Bronchial epithelial cell (primary cell): ENCODE measurements around the gene SMNDC1. TPM values are rescaled to one million over a fixed set of nuclear protein-coding genes. Genes with fewer than 3 reads are reported as not detected.

Source experiments
- DNase-seq: peaks from one replicate; pipeline ENCODE4 v3.0.0-alpha.2; 2010; ENCODE audit warnings: low read depth
- FAIRE-seq: peaks from 2 replicates; lab custom pipeline; 2011; peaks lifted over from hg19 to GRCh38; lab: Jason Lieb, UNC
- H3K27me3 ChIP-seq: 2 replicates; pipeline ENCODE4 v1.5.1; 2011; ENCODE audit warnings: low read length; ENCODE audit not compliant: control insufficient read depth, insufficient read depth
- H3K36me3 ChIP-seq: 2 replicates; pipeline ENCODE4 v1.5.1; 2011; ENCODE audit warnings: low read length; ENCODE audit not compliant: control insufficient read depth, insufficient read depth
- H3K4me3 ChIP-seq: 2 replicates; pipeline ENCODE4 v1.5.1; 2011; ENCODE audit warnings: mild to moderate bottlenecking, low read depth, low read length, control low read depth
- CTCF ChIP-seq: IDR thresholded peaks from 2 replicates; pipeline ENCODE4 v1.5.1; 2011; ENCODE audit warnings: mild to moderate bottlenecking, moderate library complexity, low read length, control low read depth, inconsistent platforms; ENCODE audit not compliant: insufficient read depth, severe bottlenecking
- total RNA-seq: library from RNA; depleted of rRNA; stranded (reverse); fragments of >200 nt; gene quantifications from 2 replicates; pipeline ENCODE4 v1.2.1, GENCODE V29; 2014

SMNDC1 gene
- total RNA-seq, 1 donor from 2014 or later, result 6.3 TPM

DNA sequence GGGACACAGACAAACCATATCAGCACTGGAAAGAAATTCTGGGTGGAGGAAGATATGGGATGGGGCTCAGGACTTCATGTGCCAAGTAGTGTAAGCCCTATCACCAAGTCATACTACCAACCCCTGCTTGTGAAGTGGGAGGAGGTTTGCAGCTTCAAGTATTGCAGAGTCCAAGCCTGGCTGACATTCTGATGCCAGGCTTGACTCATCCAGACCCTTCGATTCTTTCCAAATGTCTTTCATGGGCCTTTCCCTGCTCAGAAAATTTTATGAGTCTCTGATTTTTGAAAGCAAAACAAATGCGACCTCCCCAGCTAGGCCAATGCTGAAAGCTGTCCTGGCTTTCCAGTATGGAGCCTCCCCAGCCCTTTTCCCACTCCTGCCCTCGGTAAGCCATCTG is 45.1 kb upstream of the SMNDC1 start:
- FAIRE-seq, result no peak
- DNase-seq, result no peak
- H3K27me3 ChIP-seq, result no peaks in the 10 kb centered on the region

GRCh38 chr10:110349386-110349785 is 44.7 kb upstream of the SMNDC1 start:
- Histone ChIP-seq H3K36me3 (no peaks in the 10 kb centered on the region), H3K27me3 (no peaks in the 10 kb centered on the region), H3K4me3 (no peak overlapping the region)
- no peak for DNase-seq
- no peak for TF ChIP-seq CTCF
- no peak for FAIRE-seq

More for the DNA sequence above, 45.1 kb upstream of the SMNDC1 start:
- Histone ChIP-seq H3K4me3 (no peak overlapping the region), H3K36me3 (no peaks in the 10 kb centered on the region)
- TF ChIP-seq CTCF, result no peak

DNA sequence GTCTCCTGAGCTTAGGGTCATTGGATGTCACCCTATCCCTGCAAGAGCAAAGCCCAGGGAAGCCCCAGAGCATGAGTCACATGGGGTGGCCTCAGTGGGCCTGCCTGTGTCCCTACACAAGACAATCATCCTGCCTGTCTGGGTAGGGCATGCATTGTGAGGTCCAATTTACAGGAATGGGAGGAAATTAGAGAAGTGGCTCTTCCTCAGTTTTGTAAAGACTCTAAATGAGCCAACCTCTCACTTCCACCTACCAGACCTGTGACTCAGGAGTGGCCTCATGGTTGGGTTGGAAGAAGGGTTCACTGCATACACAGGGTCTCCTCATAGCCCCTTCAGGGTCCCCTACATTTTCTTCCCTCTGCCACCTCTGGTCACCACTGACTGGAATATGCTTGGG is 43.6 kb upstream of the SMNDC1 start:
- Histone ChIP-seq H3K27me3 (no peaks in the 10 kb centered on the region), H3K4me3 (no peak overlapping the region), H3K36me3 (no peaks in the 10 kb centered on the region)
- FAIRE-seq, result no peak
- TF ChIP-seq CTCF, result no peak
- no peak for DNase-seq

DNA sequence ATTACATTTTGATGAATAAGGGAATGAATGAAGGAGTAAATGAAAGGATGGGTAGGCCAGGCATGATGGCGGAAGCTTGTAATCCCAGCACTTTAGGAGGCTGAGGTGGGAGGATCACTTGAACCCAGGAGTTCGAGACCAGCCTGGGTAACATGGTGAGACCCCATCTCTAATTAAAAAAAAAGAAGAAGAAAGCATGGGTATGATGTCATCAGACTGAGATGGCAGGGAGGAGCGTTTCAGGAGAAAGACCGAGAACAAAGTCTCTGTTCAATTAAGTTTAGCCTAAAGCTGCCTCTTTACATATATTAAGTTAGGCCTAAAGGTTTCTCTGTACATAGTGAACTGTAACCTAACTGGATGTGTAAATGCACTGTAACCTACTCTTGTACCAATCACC is 42.2 kb upstream of the SMNDC1 start:
- Histone ChIP-seq H3K27me3 (no peaks in the 10 kb centered on the region), H3K36me3 (no peaks in the 10 kb centered on the region), H3K4me3 (no peak overlapping the region)
- no peak for TF ChIP-seq CTCF
- no peak for FAIRE-seq
- DNase-seq, result no peak

DNA sequence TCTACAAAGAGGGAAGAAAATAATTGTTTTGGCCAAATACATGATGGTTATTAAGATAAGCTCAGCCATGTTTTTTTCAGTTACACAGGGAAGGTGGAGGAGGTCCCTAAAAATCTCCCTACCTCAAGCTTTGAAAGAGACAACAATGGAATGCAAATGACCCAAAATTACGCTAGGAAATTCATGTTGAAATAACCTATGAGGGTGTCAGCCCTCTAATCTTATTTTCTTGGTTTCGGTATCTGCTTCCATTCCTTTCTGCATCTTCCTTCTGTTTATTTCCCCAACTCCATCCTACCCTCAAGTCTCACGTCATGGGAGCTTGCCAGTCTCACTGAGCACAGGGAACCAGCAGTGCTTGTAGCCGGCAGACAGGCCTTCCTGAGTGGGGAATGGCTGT is 40.6 kb upstream of the SMNDC1 start:
- no peaks in the 10 kb centered on the region for H3K36me3 ChIP-seq
- no peaks in the 10 kb centered on the region for H3K27me3 ChIP-seq
- TF ChIP-seq CTCF, result no peak
- H3K4me3 ChIP-seq, result no peak overlapping the region
- FAIRE-seq, result no peak
- DNase-seq, result no peak

- no peak for TF ChIP-seq CTCF
- Histone ChIP-seq H3K27me3 (no peaks in the 10 kb centered on the region), H3K36me3 (no peaks in the 10 kb centered on the region), H3K4me3 (no peak overlapping the region)
- FAIRE-seq (no peak), DNase-seq (no peak)
These were observed 39.9 kb upstream of the SMNDC1 start for GRCh38 chr10:110344622-110345021.
